GM19099 (cell line): ENCODE data around the gene CNOT10.

ENCODE experiments used
- POLR2A ChIP-seq: IDR thresholded peaks from 3 replicates; pipeline ENCODE4 v1.6.1; 2011; ENCODE audit warnings: low read depth; ENCODE audit not compliant: insufficient read length; ENCODE audit errors: extremely low read depth

The CNOT10 gene, protein sequence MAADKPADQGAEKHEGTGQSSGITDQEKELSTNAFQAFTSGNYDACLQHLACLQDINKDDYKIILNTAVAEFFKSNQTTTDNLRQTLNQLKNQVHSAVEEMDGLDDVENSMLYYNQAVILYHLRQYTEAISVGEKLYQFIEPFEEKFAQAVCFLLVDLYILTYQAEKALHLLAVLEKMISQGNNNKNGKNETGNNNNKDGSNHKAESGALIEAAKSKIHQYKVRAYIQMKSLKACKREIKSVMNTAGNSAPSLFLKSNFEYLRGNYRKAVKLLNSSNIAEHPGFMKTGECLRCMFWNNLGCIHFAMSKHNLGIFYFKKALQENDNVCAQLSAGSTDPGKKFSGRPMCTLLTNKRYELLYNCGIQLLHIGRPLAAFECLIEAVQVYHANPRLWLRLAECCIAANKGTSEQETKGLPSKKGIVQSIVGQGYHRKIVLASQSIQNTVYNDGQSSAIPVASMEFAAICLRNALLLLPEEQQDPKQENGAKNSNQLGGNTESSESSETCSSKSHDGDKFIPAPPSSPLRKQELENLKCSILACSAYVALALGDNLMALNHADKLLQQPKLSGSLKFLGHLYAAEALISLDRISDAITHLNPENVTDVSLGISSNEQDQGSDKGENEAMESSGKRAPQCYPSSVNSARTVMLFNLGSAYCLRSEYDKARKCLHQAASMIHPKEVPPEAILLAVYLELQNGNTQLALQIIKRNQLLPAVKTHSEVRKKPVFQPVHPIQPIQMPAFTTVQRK

DNA sequence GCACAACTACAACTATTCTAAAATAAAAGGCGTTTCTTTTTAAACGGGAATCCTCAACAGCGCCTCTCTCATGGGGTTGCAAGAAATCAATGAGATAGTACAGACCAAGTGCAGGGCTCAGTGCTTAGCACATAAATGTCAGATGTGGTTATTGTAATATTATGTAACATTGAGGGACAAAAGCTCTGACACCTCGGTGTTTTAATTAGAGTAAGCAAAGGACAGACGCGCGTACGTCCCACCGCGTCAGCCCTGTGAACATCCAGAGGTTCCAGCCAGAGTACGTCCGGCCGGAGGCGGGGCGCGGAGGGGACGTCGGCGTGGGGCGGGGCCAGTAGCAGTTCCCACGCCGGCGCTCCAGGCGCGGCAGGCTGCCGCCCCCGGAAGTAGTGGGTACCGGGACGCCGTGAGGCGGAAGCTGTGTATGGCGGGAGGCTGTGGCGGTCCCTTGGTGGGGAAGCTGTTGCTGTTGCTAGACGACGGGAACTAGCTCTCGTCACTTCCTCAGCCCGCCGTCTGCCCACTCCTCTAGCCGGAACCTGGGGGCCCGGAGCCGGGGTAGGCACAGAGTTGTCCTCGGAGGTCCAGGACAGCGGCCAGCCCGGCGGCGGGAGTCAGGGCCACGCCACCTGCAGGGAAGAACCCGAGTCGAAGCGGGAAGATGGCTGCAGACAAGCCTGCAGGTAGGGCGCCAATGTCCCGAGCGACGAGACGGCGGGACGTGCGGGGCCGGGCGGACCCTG is at the start of gene CNOT10:
Gene CNOT10 (plus strand): TSS at position 389 of the 743 bp plus-strand sequence. CDS start 273 bp downstream, at position 662.
- peak; percentile 74 for TF ChIP-seq POLR2A

DNA sequence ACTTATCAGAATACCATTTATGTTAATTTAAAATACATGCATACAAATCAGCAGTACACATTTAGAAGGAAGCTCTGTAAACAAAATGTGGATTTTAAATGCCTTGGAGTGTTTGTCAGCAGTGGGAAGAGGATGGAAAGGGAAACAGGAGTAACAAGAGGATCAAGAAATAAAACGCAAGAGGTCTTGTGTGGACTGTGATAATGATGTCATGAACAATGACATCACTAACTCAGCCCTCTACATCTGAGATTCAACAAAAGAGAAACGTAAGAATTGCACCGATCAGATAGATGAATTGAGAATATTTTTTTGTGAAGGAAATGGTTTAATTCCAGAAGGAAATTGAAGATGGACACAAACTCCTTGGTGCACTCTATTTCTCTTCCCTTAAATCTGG is 44.0 kb upstream of the CNOT10 start:
- TF ChIP-seq POLR2A, result no peak

DNA sequence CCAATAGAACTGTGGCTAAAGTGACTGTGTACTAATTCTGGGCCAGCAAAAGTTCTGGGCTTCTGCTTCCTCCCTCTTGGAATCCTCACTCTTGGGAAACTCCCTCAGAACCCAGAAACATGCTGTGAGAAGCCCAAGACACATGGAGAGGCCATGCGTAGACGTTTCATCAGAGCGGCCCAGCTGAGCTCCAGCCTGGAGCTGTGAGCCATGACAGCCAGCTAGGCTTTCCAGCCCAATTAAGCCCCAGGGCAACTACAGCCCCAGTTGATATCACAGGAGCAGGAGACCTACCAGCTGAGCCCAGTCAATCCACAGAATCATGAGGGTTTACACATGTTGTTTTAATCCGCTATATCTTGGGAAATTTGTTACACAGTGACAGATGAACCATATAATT is 43.6 kb upstream of the CNOT10 start:
- TF ChIP-seq POLR2A, result no peak

DNA sequence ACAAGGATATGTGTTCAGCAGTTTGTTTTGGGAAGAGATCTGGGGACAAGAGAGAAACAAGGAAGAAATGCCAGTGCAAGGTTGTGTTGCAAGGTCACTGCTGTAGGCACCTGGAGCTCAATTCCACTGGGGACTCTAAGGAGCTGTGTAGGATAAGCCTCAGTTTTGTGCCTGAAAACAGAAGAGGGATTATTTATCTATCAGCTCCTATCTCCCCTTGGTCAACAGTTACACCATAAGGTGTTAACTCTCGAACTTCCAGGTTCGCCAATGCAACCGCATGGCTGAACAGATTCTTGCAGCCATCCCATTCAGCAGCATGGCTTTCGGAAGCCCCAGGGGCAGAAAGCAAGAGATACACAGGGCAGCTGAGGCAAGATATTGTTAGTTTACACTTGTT is 41.6 kb upstream of the CNOT10 start:
- no peak for TF ChIP-seq POLR2A

GRCh38 chr3:32643816-32644215 is 41.2 kb upstream of the CNOT10 start:
- no peak for TF ChIP-seq POLR2A

GRCh38 chr3:32644380-32644779 is 40.6 kb upstream of the CNOT10 start:
- no peak for TF ChIP-seq POLR2A

- TF ChIP-seq POLR2A, result no peak
Measured at GRCh38 chr3:32646761-32647160, 38.2 kb upstream of the CNOT10 start.

GRCh38 chr3:32655167-32655566 is 29.8 kb upstream of the CNOT10 start:
- no peak for TF ChIP-seq POLR2A

DNA sequence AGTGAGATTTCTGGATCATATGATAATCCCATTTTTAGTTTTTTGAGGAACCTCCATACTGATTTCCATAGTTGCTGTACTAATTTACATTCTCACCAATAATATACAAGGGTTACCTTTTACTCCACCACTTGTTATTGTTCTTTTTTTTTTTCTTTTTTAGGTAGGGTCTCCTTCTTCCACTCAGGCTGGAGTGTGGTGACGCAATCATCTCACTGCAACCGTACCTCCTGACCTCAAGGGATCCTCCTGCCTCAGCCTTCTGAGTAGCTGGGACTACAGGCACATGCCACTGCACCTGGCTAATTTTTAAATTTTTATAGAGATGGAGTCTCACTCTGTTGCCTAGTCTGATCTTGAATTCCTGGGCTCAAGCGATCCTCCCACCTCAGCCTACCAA is 24.4 kb upstream of the CNOT10 start:
- no peak for TF ChIP-seq POLR2A

DNA sequence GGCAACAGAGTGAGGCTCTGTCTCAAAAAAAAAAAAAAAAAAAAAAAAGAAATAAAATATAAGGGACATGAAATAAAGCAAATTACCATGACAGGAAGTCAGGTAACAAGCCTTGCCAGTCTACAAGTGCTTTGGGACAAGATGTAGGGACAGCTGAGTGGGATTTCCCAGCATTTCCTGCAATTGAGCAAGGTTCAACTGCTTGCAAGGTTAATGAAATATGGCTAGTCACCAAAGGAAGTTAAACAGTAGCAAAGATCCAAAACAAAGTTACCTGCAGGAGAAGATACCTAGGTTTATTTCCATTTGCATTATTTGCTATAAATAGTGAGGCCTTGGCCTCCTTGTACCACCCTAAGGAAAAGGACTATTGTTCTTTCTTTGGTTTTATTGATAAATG is 22.3 kb upstream of the CNOT10 start:
- TF ChIP-seq POLR2A, result no peak

- TF ChIP-seq POLR2A, result no peak
Measured at GRCh38 chr3:32667072-32667582, 17.9 kb upstream of the CNOT10 start.

DNA sequence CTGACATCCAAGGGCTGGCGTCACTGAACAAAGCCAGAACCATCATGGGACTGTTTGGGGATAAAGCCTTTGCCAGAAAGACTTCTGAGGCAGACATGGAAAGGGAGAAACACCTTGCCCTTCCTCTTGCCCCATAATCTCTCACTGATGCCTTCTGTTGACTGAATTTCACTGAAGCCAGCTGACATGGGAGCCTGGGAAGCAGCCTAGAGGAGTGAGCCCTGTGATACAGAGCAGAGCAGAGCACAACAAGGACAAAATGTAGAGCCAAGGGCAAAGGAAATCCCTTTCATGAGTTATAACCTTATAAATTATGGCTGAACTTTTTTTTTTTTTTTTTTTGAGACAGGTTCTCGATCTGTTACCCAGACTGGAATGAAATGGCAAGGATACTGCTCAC is 9.8 kb upstream of the CNOT10 start:
- no peak for TF ChIP-seq POLR2A

DNA sequence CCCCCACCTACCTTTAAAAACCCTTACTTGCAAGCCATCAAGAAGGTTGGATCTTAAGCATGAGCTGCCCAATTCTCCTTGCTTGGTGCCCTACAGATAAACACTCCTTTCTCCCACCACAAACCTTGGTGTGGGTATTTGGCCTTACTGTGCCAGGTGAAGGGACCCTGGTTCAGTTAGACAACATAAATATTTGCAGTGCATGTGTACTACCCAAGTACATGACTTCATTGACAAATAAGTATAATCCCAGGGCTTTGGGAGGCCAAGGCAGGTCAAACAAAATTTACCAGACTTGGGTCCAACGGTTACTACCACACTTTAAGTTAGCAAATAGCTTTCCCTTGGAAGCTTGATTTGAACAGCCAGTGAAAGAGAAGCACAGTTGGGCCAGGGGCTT is 9.3 kb upstream of the CNOT10 start:
- TF ChIP-seq POLR2A, result no peak

DNA sequence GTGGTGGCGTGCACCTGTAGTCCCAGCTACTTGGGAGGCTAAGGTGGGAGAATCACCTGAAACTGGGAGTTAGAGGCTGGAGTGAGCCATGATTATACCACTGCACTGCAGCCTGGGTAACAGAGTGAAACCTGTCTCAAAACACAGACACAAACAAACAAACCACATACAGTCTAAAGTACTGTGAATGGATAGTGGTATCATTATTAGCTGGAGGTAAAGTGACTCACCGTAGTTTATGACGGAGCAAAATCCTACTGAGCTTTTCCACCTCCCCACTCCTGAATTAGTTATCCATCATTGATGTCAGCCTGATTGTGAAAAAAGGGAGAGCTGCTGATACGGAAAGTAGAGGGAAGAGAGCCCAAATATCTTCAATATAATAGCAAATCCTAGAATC is 3.2 kb upstream of the CNOT10 start:
- TF ChIP-seq POLR2A, result no peak
